Parathyroid adenoma (tissue), 2 donors: ENCODE data around the gene REXO2.

Experiments
- H2AFZ ChIP-seq: fragments of 300-600 bp; sonication (generic); one replicate; pipeline ENCODE4 v1.7.0; 2017; ENCODE audit warnings: antibody characterized with exemption, mild to moderate bottlenecking
- H3K27ac ChIP-seq: fragments of 300-600 bp; sonication (generic); one replicate; pipeline ENCODE4 v1.7.0; 2017
- H3K27me3 ChIP-seq: fragments of 300-600 bp; sonication (generic); one replicate; pipeline ENCODE4 v1.7.0; 2017; ENCODE audit warnings: low read length; ENCODE audit not compliant: control insufficient read depth, insufficient read depth
- H3K36me3 ChIP-seq: fragments of 300-600 bp; sonication (generic); one replicate; pipeline ENCODE4 v1.7.0; 2017; ENCODE audit warnings: low read length; ENCODE audit not compliant: control insufficient read depth, insufficient read depth
- H3K4me1 ChIP-seq: fragments of 300-600 bp; sonication (generic); one replicate; pipeline ENCODE4 v1.7.0; 2017; ENCODE audit warnings: control low read depth
- H3K4me2 ChIP-seq: fragments of 300-600 bp; sonication (generic); one replicate; pipeline ENCODE4 v1.7.0; 2017; ENCODE audit warnings: low read length
- H3K4me3 ChIP-seq: fragments of 300-600 bp; sonication (generic); one replicate; pipeline ENCODE4 v1.7.0; 2017; ENCODE audit warnings: low read depth, low read length
- H3K79me2 ChIP-seq: fragments of 300-600 bp; sonication (generic); one replicate; pipeline ENCODE4 v1.7.0; 2017; ENCODE audit warnings: control low read depth
- H3K9ac ChIP-seq: fragments of 300-600 bp; sonication (generic); one replicate; pipeline ENCODE4 v1.7.0; 2017; ENCODE audit warnings: mild to moderate bottlenecking
- H3K9me3 ChIP-seq: fragments of 300-600 bp; sonication (generic); one replicate; pipeline ENCODE4 v1.7.0; 2017; ENCODE audit warnings: low read length; ENCODE audit not compliant: control insufficient read depth
- CTCF ChIP-seq: fragments of 300-600 bp; sonication (generic); IDR thresholded peaks from one replicate; pipeline ENCODE4 v1.7.0; 2017; ENCODE audit warnings: antibody characterized with exemption, mild to moderate bottlenecking
- donor health status: primary hyperparathyroidism.

REXO2 gene

GRCh38 chr11:114439229-114440120 is at the start of gene REXO2:
TSS of gene REXO2 (plus strand) at chr11:114439467. CDS start at chr11:114439529, 62 bp downstream.
- Histone ChIP-seq H3K4me2 (peak within 1 kb of the TSS; percentile 83), H3K79me2 (peaks cover 3% of the 10 kb centered on the region), H2AFZ (peak within 1 kb of the TSS; percentile 89), H3K4me3 (peak within 1 kb of the TSS; percentile 97), H3K9me3 (no peaks in the 10 kb centered on the region), H3K36me3 (no peaks in the 10 kb centered on the region), H3K9ac (peak within 1 kb of the TSS; percentile 72), H3K27me3 (no peaks in the 10 kb centered on the region), H3K4me1 (peaks cover 9% of the 10 kb centered on the region), H3K27ac (peak within 1 kb of the TSS; percentile 86)
- TF ChIP-seq CTCF, result peak; percentile 50

- H3K36me3 ChIP-seq, result no peaks in the 10 kb centered on the region
- no peak for TF ChIP-seq CTCF
- H2AFZ ChIP-seq, result no peak overlapping the region
- H3K27me3 ChIP-seq, result no peaks in the 10 kb centered on the region
- H3K4me2 ChIP-seq, result no peak overlapping the region
- no peak overlapping the region for H3K4me3 ChIP-seq
- no peaks in the 10 kb centered on the region for H3K4me1 ChIP-seq
- H3K9ac ChIP-seq, result no peak overlapping the region
- no peak overlapping the region for H3K27ac ChIP-seq
- H3K9me3 ChIP-seq, result no peaks in the 10 kb centered on the region
- no peaks in the 10 kb centered on the region for H3K79me2 ChIP-seq
Observed at GRCh38 chr11:114392735-114393667, 46.3 kb upstream of the REXO2 start.

GRCh38 chr11:114395736-114396135 is 43.5 kb upstream of the REXO2 start:
- Histone ChIP-seq H3K36me3 (no peaks in the 10 kb centered on the region), H3K4me3 (no peak overlapping the region), H3K9ac (no peak overlapping the region), H3K4me2 (no peak overlapping the region), H2AFZ (no peak overlapping the region), H3K27ac (no peak overlapping the region), H3K4me1 (no peaks in the 10 kb centered on the region), H3K79me2 (peaks cover under 1% of the 10 kb centered on the region), H3K27me3 (no peaks in the 10 kb centered on the region), H3K9me3 (no peaks in the 10 kb centered on the region)
- TF ChIP-seq CTCF, result no peak

- Histone ChIP-seq H3K4me1 (no peaks in the 10 kb centered on the region), H3K4me2 (no peak overlapping the region), H3K79me2 (peaks cover 8% of the 10 kb centered on the region), H2AFZ (no peak overlapping the region), H3K9ac (no peak overlapping the region), H3K27ac (no peak overlapping the region), H3K27me3 (no peaks in the 10 kb centered on the region), H3K9me3 (no peaks in the 10 kb centered on the region), H3K4me3 (no peak overlapping the region), H3K36me3 (no peaks in the 10 kb centered on the region)
- TF ChIP-seq CTCF, result no peak
Observed at GRCh38 chr11:114396916-114397315, 42.4 kb upstream of the REXO2 start.
